H1 (cell line): ENCODE measurements around the gene PEPD. TPM values are rescaled to one million over a fixed set of nuclear protein-coding genes. Genes with fewer than 3 reads are reported as not detected.

ENCODE experiments used
- BRCA1 ChIP-seq: IDR thresholded peaks from 2 replicates; pipeline ENCODE4 v1.6.1; 2012; ENCODE audit warnings: low read depth, low read length, improper control_type of control experiment
- CHD2 ChIP-seq: IDR thresholded peaks from 2 replicates; pipeline ENCODE4 v1.6.1; 2012; ENCODE audit warnings: low read length, improper control_type of control experiment
- CHD7 ChIP-seq: fragments of 300-600 bp; sonication (generic); IDR thresholded peaks from 2 replicates; pipeline ENCODE4 v1.7.1; 2012; ENCODE audit warnings: low read length, moderate library complexity, mild to moderate bottlenecking, inconsistent platforms; ENCODE audit not compliant: insufficient replicate concordance
- CTCF ChIP-seq, 3 experiments: IDR thresholded peaks; 1 replicate in 2 of 3; 2 replicates in 1 of 3; pipeline versions ENCODE4 v1.5.1 to v1.6.1; 2011; ENCODE audit warnings: low read length in 3 of 3, mild to moderate bottlenecking in 3 of 3, inconsistent platforms in 2 of 3, low read depth in 1 of 3, moderate library complexity in 1 of 3; ENCODE audit not compliant: insufficient read depth in 1 of 3; ENCODE audit errors: control extremely low read depth in 1 of 3
- NANOG ChIP-seq: IDR thresholded peaks from 2 replicates; pipeline ENCODE4 v1.6.1; 2011; ENCODE audit warnings: low read length, low read depth, mild to moderate bottlenecking, inconsistent platforms; ENCODE audit not compliant: insufficient read depth, poor library complexity, severe bottlenecking
- polyA plus RNA-seq, 7 experiments: library from polyadenylated mRNA; depleted of rRNA in 3 of 7; stranded (reverse) in 5 of 7; unstranded in 2 of 7; fragments of >200 nt in 5 of 7; fragments of 200-250 nt in 2 of 7; gene quantifications; 1 replicate in 5 of 7; 2 replicates in 1 of 7; 4 replicates in 1 of 7; pipeline versions ENCODE4 v1.2.1 to v1.2.3, GENCODE V29; 2011 to 2013; ENCODE audit warnings: missing spikeins in 2 of 7, mixed read lengths in 2 of 7
- total RNA-seq: library from RNA; stranded (reverse); fragmentation: NEBNext Ultra II Directional; extraction: Animal tissue kit (Norgen Biotek cat#: 25700); gene quantifications from 2 replicates; pipeline ENCODE4 v1.2.1, GENCODE V29; 2021

The PEPD gene
- total and polyA plus RNA-seq, 2 of the 8 experiments (the other 6 are each of a cell fraction or from before 2014, with no cell fraction given) = 84.1 to 178 TPM

DNA sequence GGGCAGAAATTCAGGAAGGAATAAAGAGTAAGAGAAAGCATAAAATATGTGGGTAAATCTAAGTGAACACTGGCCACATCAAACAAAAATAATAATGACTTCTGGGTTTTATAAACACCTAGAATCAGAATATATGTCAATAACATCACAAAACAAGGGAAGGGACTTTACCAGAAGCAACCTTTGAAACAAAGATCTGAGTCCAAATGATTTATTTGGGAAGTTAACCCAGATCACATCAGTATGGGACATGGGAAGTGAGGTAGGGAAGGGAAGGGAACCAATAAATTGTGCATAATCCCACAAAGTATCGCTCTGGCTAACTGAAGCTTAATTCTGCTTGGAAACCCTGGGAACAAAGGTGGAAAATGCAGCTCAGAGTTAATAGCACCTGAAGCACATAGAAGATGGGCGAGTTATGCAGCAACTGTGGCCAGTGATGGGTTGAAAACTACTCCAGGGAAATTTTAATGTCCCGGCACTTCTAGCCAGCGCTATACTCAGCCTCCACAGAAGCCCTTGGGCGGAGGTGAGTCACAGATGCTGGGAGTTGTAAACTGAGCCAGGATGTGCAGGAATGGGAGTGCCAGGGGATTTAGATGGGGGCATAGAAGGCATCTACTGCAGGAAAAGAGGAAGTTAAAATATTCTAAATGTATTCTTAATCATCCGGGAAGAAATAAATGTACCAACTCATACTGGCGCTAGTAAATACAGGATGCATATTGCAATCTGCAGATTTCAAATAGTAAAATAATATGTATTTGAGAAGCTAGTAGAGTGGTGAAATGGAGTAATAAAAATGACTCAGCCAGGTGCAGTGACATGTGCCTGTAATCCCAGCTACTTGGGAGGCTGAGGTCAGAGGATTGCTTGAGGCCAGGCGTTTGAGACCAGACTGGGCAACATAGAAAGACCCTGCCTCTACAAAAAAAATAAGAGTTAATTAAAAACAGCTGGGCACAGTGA is 182.3 kb downstream of the PEPD start (continued):
- no peak for TF ChIP-seq CHD7
- no peak for TF ChIP-seq CTCF (IDR thresholded peaks at IDR 0.05; ENCODE audit: control extremely low read depth in 1 of 3, insufficient read depth in 1 of 3, low read depth in 1 of 3, low read length in 3 of 3)
- TF ChIP-seq CHD2 = no peak
- TF ChIP-seq BRCA1 = no peak
- TF ChIP-seq NANOG = no peak
- TF ChIP-seq, all 59 proteins: peak for 0
